Measurements from ENCODE around the gene HNRNPUL1. TPM values are rescaled to one million over a fixed set of nuclear protein-coding genes. Genes with fewer than 3 reads are reported as not detected.

Gene HNRNPUL1
- total and polyA plus RNA-seq, 2 of the 8 experiments (the other 6 are each of a cell fraction or from before 2014, with no cell fraction given): 99.5 to 264 TPM

GRCh38 chr19:41274802-41275201 is 10.6 kb downstream of the HNRNPUL1 start (continued):
- no peak for TF ChIP-seq CHD7 (IDR thresholded peaks at IDR 0.05; ENCODE audit: insufficient replicate concordance, low read length)
- no peak for TF ChIP-seq TAF7 (optimal IDR thresholded peaks at IDR 0.05; ENCODE audit: borderline replicate concordance, low read depth, low read length)
- no peak for TF ChIP-seq POLR2AphosphoS5 (IDR thresholded peaks at IDR 0.05; ENCODE audit: low read depth, low read length)
- TF ChIP-seq EZH2 (IDR thresholded peaks at IDR 0.05; ENCODE audit: low read depth, low read length, severe bottlenecking): no peak
- TF ChIP-seq POU5F1 (IDR thresholded peaks at IDR 0.05; ENCODE audit: low read depth, low read length): no peak
- TF ChIP-seq CTBP2 (IDR thresholded peaks at IDR 0.05; ENCODE audit: borderline replicate concordance, insufficient read depth, insufficient read length, low read length): no peak
- TF ChIP-seq MAFK (IDR thresholded peaks at IDR 0.05; ENCODE audit: low read depth, low read length): no peak
- no peak for TF ChIP-seq BRCA1 (IDR thresholded peaks at IDR 0.05; ENCODE audit: low read depth, low read length)
